Smooth muscle cell (in vitro differentiated cells): ENCODE measurements around the gene CARD19. TPM values are rescaled to one million over a fixed set of nuclear protein-coding genes. Genes with fewer than 3 reads are reported as not detected.
A peak's percentile ranks its signal among the peaks of the same experiment; 100 is the strongest.

Experiments
- DNase-seq: peaks from one replicate; lab custom pipeline; 2025; ENCODE audit not compliant: unreplicated experiment; lab: John Stamatoyannopoulos, UW
- H2AFZ ChIP-seq: fragments of 200-600 bp; sonication (generic); 2 replicates; pipeline ENCODE4 v1.6.0; 2016; ENCODE audit warnings: antibody characterized with exemption, low read depth, mild to moderate bottlenecking
- H3F3A ChIP-seq: fragments of 200-600 bp; sonication (generic); 2 replicates; pipeline ENCODE4 v1.6.0; 2017; ENCODE audit warnings: antibody characterized with exemption, low read depth
- H3K27ac ChIP-seq: fragments of 200-600 bp; sonication (generic); 2 replicates; pipeline ENCODE4 v1.5.1; 2016; ENCODE audit warnings: low read depth, mild to moderate bottlenecking
- H3K27me3 ChIP-seq: fragments of 200-600 bp; sonication (generic); 2 replicates; pipeline ENCODE4 v1.6.1; 2016; ENCODE audit warnings: low read depth, mild to moderate bottlenecking
- H3K36me3 ChIP-seq: fragments of 200-600 bp; sonication (generic); 2 replicates; pipeline ENCODE4 v1.5.1; 2016; ENCODE audit warnings: low read depth
- H3K4me1 ChIP-seq: fragments of 200-600 bp; sonication (generic); 2 replicates; pipeline ENCODE4 v1.5.1; 2016; ENCODE audit warnings: low read depth
- H3K4me2 ChIP-seq: fragments of 200-600 bp; sonication (generic); 2 replicates; pipeline ENCODE4 v1.6.0; 2016; ENCODE audit warnings: mild to moderate bottlenecking
- H3K4me3 ChIP-seq: fragments of 200-600 bp; sonication (generic); 2 replicates; pipeline ENCODE4 v1.5.1; 2016; ENCODE audit warnings: mild to moderate bottlenecking
- H3K79me2 ChIP-seq: fragments of 200-600 bp; sonication (generic); 2 replicates; pipeline ENCODE4 v1.6.0; 2016; ENCODE audit warnings: low read depth, mild to moderate bottlenecking
- H3K9ac ChIP-seq: fragments of 200-600 bp; sonication (generic); 2 replicates; pipeline ENCODE4 v1.6.0; 2016; ENCODE audit warnings: low read depth
- H3K9me3 ChIP-seq: fragments of 200-600 bp; sonication (generic); replicated peaks from 2 replicates; pipeline ENCODE4 v1.5.1; 2016; ENCODE audit warnings: low read depth
- H4K20me1 ChIP-seq: fragments of 200-600 bp; sonication (generic); 2 replicates; pipeline ENCODE4 v1.6.0; 2016; ENCODE audit warnings: low read depth
- CTCF ChIP-seq: fragments of 200-600 bp; sonication (generic); IDR thresholded peaks from 2 replicates; pipeline ENCODE4 v1.5.1; 2017; ENCODE audit warnings: borderline replicate concordance, mild to moderate bottlenecking, antibody characterized with exemption; ENCODE audit not compliant: insufficient read depth, poor library complexity, severe bottlenecking
- WGBS: methylation state at CpG from one replicate; pipeline ENCODE4 v1.1.7; 2016; ENCODE audit warnings: low lambda C conversion rate; 5-methylcytosine and 5-hydroxymethylcytosine counted together
- polyA plus RNA-seq: library from polyadenylated mRNA; unstranded; fragments of >200 nt; fragmentation: Nextera tagmentation; extraction: Ambion mirVana; gene quantifications from 2 replicates; pipeline ENCODE4 v1.2.1, GENCODE V29; 2016
- total RNA-seq: library from RNA; depleted of rRNA; stranded (reverse); fragments of >200 nt; gene quantifications from 2 replicates; pipeline ENCODE4 v1.2.3, GENCODE V29; 2014

The CARD19 gene
- total and polyA plus RNA-seq, 2 experiments from 2014 or later: 86.0 to 88.1 TPM

GRCh38 chr9:93091056-93091452 is 5.0 kb upstream of the CARD19 start:
- no peaks in the 10 kb centered on the region for H3K79me2 ChIP-seq
- H3K9me3 ChIP-seq: no peaks in the 10 kb centered on the region
- no peak overlapping the region for H3K4me3 ChIP-seq
- WGBS: 96% methylated on average over 4 of the region's 4 CpGs
- H2AFZ ChIP-seq: no peak overlapping the region
- no peak for TF ChIP-seq CTCF
- no peak overlapping the region for H3K9ac ChIP-seq
- peak overlapping the region; percentile 72 for H3K27ac ChIP-seq
- H4K20me1 ChIP-seq: no peaks in the 10 kb centered on the region
- H3F3A ChIP-seq: peaks cover 8% of the 10 kb centered on the region
- H3K27me3 ChIP-seq: no peaks in the 10 kb centered on the region
- no peak for DNase-seq
- H3K36me3 ChIP-seq: no peaks in the 10 kb centered on the region
- H3K4me2 ChIP-seq: no peak overlapping the region
- H3K4me1 ChIP-seq: no peaks in the 10 kb centered on the region

GRCh38 chr9:93091453-93092081 is 4.5 kb upstream of the CARD19 start:
- Histone ChIP-seq H3K27ac (peak overlapping the region; percentile 72), H3K4me1 (no peaks in the 10 kb centered on the region), H3K4me3 (no peak overlapping the region), H3K27me3 (no peaks in the 10 kb centered on the region), H3K36me3 (no peaks in the 10 kb centered on the region), H3K4me2 (no peak overlapping the region), H3F3A (peaks cover 8% of the 10 kb centered on the region), H3K79me2 (peaks cover 5% of the 10 kb centered on the region), H3K9me3 (no peaks in the 10 kb centered on the region), H4K20me1 (no peaks in the 10 kb centered on the region), H2AFZ (no peak overlapping the region), H3K9ac (no peak overlapping the region)
- TF ChIP-seq CTCF: no peak
- 77% methylated on average over 3 of the region's 3 CpGs for WGBS
- no peak for DNase-seq

GRCh38 chr9:93092251-93092991 is 3.6 kb upstream of the CARD19 start:
- no peak for TF ChIP-seq CTCF
- Histone ChIP-seq H3K27ac (peak overlapping the region; percentile 72), H3K4me1 (peaks cover 4% of the 10 kb centered on the region), H3K9me3 (no peaks in the 10 kb centered on the region), H4K20me1 (peaks cover under 1% of the 10 kb centered on the region), H3K79me2 (peaks cover 13% of the 10 kb centered on the region), H3F3A (peaks cover 8% of the 10 kb centered on the region), H3K4me3 (no peak overlapping the region), H3K36me3 (no peaks in the 10 kb centered on the region), H2AFZ (no peak overlapping the region), H3K4me2 (no peak overlapping the region), H3K27me3 (no peaks in the 10 kb centered on the region), H3K9ac (no peak overlapping the region)
- WGBS: 91% methylated on average over 7 of the region's 7 CpGs
- DNase-seq: no peak
